ENCODE measurements around the gene KSR1.

KSR1 gene

DNA sequence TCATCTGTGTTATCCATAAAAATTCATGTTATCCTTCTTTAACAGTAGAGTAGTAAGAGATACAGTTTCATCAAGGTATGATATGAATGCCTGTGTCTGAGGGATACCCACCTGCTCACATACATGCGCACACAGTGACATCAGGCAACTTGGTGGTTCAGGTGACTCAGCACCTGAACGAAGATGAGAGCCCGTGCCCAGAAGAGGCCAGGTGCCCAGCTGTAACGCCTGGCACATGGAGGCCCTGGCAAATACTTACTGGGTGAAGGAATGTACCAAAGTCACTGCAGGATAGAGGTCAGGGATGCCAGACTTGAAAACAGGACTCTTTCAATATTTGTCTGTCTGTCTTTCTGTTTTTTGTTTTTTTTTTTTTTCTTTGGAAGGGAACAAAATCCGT is 102.1 kb downstream of the KSR1 start:
- no peak for DNase-seq

DNA sequence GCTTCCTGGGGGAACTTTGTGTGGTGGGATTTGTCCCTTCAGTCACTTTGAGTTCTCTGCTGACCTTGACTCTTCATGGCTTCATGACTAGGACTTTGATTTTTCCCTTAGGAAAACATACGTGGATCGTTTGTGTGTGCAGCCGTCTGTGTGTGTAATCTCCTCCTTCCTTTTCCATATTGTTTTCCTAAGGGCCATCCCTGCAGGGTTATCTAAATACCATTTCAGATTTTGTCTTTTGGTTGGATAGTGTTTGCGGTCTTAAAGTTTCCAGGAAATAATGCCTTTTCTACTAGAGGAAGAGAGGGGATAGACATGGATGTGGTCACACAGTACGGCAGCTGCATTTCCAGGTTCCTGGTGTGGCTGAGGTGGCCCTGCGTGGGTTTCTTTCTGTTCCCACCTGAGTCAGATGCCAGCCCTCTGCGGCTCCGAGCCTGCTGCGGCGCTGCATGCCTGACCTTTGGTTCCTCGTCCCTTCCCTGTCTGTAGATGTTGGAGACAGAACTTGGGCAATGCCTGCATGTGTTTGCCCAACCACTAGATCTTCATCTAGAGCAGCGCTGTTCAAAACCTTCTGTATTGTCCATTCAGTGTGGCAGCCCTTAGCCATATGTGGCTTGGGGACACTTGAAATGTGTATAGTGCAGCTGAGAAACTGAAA is 102.7 kb downstream of the KSR1 start:
- DNase-seq = no peak

DNA sequence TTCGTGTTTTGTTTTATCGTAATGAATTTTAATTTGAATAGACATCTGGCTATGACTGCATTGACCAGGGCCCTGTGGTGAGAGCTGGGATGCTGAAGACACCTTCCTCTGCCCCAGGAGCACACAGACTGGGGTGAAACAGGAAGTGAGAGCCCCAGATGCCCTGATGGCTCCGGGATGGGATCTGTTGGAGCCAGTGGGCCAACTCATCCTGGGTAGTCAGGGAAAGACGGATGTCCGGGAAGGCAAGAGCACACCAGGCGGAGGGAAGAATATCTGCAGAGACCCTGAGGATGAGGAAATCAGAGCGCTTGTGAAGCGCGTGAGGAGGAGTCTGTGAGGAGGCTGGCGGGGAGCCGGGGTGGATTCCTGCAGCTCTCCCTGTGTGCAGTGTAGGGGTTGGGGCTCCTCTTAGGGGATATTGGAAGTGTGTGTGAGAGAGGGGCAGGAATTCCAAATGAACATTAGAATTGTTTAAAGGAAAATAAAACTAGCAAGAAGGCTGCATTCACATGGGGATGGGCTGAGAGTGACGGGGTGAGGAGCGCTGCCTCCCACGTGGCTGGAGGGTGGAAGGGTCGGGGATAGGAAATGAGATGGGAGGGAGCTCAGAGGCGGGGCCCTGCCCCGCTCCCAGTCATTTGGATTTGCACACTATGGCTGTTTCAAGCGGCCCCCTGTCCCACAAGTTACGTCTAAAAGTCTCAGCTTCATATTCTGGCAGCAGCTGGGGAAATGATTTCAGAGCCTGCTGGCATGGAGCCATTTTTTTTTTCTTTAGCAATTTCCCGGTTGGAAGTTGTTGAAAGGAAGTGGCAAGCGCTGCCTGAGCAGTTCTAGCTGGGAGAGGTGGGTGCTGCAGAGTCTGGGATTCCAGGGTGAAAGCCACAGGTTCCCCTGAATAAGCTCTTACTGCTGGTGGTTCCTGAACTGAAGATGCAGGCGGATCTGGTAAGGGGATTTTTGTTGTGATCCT is 103.5 kb downstream of the KSR1 start:
- peak; percentile 42 for DNase-seq

DNA sequence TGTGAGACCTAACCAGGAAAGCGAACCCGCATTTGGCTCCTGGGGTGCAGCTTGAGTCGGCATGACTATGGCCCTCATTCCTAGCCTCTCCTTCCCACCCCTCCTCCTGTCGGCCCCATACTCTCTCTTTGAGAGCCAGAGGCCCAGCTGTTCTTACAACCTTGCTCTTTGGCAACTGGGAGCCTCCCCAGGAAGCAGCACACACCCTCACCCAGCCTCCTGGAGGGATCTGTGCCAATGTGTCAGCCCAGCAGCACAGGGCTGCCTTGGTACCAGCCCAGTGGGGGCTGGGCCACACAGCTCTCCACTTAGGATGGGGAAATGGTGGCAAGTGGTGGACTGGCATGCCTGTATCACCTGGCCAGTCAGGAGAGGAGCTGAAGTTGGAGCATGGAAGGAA is 104.4 kb downstream of the KSR1 start:
- DNase-seq = no peak

DNA sequence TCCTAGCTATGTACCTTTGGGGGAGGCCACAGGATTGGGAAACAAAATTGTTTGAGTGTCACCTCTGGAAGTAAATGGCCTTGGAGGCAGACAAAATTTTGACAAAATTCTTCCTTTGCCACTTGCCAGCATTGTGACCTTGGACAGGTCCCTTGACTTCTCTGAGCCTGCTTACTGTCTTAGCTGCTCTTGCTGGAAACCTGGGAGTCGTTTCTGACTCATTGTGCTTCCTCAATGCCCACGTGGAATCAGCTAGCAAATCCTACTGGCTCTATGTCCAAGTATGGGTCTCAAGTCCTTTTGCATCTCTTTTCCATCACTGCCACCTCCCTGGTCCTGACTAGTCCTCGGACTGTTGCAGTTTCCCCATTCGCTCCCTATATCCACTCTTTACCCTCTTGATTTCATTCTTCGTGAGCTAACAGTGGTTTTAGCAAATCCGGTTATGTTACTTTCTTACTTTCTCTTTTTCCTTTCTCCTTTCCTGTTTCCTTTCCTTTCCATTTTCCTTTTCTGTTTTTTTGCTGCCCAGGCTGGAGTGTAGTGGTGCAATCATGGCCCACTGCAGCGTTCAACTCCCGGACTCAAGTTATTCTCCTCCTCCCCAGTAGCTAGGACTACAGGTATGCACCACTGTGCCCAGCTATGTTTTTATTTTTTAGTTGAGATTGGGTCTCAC is 106.7 kb downstream of the KSR1 start:
- DNase-seq = no peak

DNA sequence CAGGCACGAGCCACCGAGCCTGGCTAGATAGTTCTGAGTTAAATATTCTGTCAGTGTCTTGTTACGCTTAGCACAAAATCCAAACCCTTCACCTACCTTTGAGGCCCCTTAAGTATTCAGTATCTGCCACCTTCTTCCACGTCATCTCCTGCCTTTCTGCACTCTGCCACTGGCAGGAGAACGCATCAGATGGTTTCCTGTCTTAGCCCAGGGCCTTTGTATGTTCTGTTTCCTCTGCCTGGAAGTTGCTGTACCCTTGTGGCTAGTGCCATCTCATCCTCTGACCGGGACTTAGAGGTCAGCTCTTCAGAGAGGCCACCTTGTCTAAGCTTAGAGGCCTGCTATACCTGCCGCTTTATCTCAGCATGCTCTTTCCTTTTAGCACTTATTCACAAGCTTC is 107.3 kb downstream of the KSR1 start:
- no peak for DNase-seq

DNA sequence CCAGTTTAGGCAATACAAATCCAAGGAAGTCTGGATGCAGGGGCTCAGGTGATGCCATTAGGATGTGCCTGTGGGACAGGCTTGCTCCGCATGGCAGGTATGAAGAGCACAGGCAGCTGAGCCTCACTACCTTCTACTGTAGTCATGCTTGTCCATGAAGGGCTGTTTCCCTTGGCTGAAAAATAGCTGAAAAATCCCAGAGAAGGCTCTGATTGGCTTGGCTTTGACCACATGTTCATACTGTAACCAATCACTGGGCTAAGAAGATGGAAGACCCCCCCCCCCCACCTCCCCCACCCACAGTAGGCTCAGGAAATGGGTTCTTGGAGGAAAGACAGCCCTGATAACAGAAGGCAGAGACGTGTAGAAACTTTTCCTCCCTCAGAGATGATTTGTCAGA is 108.2 kb downstream of the KSR1 start:
- DNase-seq = no peak

DNA sequence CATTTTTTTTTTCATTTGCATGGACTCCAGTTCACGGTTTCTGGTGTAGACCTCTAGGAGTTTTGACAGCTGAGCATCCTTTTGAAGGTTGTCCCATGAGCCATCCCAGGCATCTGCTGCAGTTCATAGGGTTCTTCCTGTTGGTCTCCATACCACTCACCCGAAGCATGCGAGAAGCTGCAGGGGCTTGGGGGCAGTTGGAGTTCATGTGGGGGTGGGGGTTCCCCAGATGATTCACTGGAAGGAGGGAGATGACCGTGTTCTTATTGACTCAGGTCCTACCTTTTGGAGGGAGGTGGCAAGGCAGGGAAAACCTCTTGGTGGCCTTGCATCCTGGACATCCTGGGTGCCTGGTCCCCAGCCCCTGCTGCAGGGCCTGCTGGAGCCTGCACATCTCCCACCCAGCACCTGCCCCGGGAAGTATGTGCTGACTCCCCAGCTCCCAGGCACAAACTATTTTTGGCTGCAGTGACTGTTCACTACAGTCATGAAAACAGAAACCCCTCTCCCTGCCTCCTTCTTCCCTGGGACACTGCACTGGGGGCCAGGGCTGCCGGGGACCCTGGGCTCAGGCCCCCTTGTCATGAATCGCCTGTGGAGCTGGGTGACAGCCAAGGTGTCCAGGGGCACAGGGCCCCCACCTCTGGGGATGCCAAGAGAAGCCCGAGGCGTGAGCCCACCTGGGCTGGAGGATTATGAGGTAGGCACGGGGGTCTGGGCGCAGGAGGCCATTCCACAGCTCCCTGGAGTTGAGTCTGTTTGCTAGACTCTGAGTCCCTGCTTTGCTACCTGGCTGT is 109.8 kb downstream of the KSR1 start:
- DNase-seq = no peak

DNA sequence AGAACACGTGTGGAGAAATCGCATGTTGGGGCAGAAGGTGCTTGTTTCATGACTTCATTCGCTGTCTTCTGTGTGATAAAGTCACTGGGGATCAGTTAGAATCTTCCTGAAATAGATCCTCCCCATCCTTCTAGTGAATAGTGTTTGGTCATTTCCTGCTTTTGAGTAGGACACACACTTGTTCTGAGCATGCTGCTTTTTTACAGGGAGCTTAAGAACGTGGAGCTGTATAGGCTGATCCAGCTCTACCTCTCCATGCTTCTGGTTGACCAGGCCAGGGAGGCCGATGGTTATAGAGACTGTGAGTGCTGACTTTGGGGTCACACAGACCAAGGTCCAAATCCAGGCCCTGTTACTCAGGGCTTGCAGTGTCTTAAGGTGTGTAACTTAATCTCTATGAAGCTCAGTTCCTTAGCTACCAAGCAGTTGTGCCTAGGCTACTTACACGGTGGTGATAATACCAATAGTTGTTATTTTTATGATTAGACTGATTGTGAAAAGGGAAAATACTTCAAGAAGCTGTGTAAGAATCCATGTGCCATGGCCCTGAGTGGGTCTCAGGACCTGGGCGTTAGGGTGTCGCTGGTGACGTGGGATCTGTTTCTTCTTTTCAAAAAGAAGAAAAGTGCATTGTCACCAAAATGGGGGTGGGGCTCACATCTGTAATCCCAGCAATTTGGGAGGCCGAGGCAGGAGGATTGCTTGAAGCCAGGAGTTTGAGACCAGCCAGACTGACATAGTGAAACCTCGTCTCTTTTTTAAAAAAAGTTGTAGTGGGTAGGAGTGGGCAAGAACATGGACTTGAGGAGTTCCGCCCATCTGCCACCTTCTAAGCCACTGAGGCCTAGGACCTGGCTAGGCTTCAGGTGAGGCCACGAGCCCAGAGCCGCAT is 110.7 kb downstream of the KSR1 start:
- no peak for DNase-seq

DNA sequence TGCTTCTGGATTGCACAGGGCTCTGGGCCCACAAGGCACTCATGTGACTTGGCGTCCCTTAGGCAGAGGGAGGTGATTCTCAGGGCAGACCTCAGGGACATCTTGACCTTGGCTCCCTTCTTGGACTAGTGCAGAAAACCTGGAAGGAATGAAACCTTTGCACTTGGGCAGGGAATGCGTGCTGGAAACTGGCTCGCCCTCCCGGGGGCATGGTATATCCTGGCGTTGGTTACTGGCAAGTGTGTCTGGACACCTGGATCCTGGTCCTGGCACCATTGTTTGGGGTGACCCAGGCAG is 111.3 kb downstream of the KSR1 start:
- DNase-seq = no peak

DNA sequence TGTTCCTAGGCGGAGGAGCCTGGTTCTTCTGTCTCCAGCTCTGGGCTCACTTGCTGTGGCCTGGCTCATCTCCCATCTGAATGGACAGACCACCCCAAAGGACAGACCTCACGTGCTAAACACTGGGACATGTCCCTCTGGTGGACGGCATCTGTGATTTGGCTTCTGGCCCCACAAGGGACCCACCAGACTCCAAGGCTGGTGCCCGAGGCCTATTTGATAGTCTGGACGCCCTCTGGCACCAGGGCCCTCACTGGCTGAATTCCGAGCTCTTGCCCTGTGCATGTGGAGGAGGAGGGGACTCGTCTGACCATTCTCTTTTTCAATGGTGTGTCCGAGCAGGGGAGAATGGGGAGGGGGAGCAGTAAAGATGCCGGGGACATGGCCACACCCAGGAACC is 112.0 kb downstream of the KSR1 start:
- DNase-seq = no peak

DNA sequence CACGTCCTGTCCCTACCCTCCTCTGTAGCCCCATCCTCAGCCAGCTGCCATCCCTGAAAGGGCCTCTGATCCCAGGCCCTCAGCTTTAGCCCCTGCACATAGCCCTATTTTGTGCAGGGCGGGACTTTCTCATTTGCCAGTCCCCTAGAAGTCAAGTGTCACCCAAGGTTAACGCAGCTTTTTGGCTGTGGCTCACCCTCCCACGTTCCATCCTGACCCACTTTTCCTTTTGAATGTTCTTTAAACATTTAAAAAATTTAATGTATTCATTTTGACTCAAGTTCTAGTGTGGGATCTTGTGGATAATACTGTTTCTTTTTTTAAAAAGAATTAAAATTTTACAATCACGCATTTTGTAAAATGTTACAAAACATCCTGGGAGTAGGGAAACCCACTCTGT is 112.6 kb downstream of the KSR1 start:
- DNase-seq = no peak

DNA sequence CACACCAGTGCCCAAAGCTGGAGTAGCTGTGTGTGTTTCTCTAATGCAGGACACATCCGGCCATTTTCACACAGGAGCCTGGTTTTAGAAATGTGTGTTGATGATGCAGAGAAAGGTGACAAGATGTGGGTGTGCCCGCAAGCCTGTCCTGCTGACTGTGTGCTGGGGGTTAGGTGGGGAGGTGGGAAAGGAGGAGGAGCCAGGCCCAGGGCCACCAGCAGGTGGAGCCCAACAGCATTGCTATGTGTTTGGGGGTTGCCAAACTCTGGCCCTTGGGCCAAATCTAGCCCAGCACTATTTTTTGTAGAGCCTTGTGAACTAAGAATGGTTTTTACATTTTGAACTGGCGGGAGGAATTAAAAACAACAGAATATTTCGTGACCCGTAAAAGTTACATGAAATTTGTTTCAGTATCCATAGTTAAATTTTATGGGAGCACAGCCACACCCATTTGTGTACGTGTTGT is 113.0 kb downstream of the KSR1 start:
- DNase-seq = no peak

DNA sequence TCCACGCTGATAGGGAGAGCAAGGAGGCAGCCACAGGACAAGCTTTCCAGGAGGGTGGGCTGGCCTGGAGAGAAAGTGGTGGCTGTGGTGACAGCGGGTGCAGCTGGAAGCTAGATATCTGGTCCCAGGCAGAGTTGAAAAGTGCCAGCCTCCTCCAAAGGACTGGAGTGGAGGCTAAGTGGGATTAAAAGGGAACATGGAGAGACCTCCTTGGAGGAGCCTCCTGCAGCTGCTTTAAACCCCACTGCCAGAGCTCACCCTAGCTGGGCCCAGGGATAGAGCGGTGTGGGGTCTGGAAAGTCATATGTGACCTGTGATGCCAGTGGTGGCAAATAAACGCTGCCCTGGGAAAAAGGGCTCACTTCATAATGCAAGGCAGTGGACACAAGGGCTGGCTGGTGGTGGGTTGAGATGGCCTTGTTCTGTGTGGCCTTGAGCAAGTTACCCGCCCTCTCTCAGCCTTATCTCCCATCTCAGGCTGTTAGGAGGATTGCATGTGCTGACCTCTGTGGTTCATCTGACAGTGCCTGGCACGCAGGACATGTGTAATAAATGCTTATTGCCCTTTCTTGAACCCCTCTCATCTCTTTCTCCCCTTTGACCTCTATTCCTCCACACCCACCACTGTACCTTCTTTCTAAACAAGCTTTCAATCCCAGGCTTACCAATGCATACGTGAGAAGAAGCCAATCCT is 113.8 kb downstream of the KSR1 start:
- DNase-seq = no peak

DNA sequence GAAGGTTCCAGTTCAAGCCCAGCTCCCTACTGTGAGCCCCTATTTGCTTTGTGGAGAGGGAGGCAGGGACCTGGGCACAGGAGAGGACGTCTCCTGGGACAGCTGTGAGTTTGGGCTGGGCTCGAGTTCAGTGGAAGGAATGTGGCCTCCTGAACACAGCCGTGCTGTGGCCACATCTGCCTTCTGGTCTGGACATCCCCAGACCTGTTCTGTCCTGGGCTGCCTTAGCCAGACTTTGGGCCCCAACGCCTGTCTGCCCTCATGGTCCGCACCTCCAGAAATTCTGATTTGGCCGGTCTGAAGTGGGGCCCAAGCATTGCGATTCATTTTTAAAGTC is 114.3 kb downstream of the KSR1 start:
- DNase-seq = no peak

DNA sequence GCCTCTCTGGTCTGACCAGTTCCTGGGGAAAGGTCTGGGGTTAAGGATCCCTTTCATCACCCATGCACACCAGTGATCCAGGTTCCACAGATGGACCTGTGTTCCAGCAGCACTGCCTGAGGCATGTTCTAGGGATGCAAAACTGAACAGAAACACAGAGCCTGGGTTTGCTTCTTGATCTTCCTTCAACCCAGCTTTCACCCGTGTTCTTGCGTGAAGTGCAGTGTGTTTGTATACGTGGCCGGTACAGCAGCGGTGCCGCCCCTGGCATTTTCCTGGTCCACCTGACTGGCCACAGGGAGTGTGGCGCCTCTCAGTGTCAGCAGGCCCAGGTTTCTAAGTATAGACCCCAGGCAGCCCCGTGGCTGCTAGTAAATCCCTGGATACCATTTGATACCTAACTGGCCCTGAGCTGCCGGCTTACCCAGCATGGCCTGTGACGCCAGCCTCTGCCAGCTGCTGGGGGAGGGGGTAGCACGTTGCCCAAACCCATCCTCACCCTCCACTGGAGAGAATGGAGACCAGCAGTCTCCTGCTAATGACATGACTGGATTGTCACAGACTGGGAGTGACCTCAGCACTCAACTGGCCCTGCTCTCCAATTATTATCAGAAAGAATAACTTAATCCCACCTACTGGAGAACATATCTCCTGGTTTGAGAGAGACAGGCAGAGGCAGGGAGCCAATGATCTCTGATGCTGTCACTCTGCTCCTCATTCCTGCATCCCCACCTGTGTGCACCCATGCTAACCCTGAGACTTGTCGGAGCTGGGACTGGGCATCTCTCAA is 115.5 kb downstream of the KSR1 start:
- no peak for DNase-seq

DNA sequence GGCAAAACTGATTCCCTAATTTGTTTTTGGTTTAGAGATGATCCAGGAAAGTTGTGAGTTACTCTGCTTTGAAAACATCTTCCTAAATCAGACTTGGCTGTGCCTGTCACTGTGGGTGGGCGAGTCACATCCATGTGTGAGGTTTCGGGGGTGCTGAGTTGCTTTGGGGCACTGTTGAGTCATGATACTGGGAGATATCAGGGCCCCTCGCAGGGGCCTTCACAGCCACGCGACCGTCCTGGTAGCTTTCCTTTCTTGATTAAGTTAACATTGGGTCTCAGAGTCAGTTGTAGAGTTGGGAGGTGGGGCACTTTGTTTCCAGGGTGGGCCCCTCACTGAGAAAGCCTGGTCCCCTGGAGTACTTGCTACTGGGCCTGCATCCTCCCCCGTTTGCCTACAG is 116.4 kb downstream of the KSR1 start:
- no peak for DNase-seq

DNA sequence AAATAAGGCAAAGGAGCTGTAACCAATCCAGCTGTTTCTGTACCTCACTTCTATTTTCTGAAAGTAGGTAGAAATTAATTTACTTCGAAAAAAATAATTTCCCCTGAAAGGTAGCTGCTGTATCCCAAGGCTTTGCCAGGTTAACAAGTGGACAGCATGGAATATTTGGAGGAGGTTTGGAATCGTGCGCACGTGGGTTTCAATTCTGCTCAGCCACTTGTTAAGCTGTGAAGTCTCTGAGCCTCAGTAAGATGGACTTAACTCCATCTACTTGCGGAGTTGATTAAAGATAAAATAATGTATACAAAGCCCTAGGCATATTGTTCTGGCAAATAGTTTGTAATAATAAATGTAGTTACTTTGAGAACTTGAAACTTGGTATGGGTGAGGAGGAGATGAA is 117.3 kb downstream of the KSR1 start:
- DNase-seq = no peak

DNA sequence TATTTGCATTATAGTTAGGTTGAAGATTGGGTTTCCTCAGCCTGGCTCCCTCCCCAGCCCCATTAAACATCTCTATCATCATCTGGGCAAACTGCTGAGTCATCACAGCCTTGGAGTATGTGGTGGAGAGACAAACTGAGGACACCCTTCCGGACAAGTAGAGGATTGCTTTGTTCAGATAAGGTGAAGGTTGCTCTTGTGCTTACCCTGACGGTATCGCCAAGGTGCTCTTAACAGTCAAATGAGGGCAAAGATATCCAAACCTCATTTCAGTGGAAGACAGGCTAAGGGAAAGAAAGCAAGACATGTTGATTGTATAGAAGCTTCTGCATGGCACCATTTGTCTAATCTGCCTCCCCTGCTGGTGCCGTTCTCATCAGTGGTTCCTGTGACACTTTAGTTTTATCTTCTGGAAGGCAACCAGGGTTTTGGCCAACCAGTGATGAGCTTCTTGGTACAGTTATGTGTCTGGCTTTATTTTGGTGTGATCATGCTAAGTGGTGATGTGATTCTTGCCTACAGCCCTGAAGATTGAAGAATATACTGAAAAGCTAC is 117.8 kb downstream of the KSR1 start:
- no peak for DNase-seq

All from DMS 273 treated with DMSO at 0.1 percent for 48 hours (cell line).